Measurements from ENCODE around the gene ABCA4.
"Not testable (repeated sequence)": the region's sequence is repeated elsewhere in the genome, so short reads cannot be mapped to it uniquely, and the experiment has no call there.

The ABCA4 gene

DNA sequence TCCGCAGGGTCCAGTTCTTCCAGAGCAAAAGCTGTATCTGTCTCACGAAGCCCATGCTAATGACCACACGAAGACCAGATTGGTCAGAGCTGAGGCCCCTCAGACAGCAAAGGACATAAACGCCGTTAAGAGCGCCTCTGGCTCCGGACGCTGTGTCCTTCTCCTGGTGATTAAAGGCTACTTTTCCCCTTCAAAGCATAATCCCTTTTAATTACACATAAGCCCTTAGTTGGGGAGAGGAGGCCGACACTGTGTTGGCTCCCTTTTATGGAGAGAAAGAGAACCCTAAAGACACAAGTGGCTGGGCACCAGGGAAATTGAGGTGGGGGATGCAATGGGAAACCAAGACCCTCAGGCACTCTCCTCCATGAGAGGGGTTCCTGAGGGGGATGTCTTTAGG, at the start of gene ABCA4:
Gene ABCA4 (minus strand): TSS at position 158 of the 400 bp plus-strand sequence. CDS start 103 bp downstream, at position 55.
- no peak for DNase-seq (ENCODE audit: low read depth)

DNA sequence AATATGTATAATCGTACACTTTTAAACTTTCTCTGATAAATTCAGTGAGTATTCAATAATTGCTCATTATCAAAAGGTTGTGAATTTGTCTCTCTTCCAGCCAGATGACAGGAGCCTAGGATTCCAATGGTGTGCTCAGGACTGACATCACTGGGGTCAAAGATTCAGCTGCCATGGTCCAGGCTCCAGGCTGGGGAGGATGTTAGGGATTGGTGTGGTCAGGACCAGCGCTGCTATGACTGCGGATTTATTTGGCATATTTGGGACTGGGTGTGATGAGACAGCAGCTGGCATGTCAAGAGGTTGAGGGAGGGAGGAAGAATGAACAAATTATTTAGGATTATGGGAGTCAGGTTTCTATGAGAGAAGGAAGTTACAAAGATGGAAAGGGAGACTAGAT, 48.2 kb upstream of the ABCA4 start:
- DNase-seq (ENCODE audit: low read depth), result no peak

DNA sequence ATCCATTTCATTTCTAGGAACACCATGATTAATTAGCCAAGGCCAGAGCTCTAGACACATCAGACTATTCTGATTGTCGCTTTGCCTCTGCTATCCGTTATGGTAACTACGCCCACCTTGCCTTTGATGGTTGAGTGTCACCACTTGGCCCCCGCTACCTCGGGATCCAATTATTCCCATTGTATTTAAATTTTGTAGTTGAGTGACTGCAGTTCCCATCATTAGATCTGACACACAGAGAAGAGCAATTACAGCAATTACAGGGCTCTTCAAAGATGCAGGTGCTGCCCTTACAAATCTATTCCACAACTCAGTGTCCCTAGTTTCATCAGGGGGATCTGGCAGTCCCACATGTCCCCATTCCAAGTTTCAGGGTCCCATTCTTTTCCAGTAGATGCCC, 44.9 kb upstream of the ABCA4 start:
- DNase-seq (ENCODE audit: low read depth), result no peak

DNA sequence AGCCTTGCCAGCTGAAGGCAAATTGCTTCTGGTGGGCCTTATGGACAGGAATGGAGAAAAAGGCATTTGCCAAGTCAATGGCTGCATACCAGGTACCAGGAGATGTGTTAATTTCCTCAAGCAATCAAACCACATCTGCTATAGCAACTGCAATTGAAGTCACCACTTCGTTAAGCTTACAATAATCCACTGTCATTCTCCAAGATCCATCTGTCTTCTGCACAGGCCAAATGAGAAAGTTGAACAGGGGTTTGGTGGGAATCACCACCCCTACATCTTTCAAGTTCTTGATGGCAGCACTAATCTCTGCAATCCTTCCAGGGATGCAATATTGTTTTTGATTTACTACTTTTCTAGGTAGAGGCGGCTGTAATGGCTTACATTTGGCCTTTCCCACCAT, 43.9 kb upstream of the ABCA4 start:
- not testable (repeated sequence) for DNase-seq (ENCODE audit: low read depth)

DNA sequence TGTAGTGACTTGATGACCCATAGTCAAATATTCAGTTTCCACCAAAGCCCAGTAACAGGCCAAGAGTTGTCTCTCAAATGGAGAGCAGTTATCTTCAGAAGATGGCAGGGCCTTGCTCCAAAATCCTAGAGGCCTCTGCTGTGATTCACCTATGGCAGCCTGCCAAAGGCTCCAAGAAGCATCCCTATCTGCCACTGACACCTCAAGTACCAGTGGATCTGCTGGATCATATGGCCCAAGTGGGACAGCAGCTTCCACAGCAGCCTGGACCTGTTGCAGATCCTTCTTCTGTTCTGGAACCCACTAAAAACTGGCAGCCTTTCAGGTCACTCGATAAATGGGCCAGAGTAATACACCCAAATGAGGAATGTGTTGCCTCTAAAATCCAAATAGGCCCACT, 43.2 kb upstream of the ABCA4 start:
- DNase-seq (ENCODE audit: low read depth), result not testable (repeated sequence)

DNA sequence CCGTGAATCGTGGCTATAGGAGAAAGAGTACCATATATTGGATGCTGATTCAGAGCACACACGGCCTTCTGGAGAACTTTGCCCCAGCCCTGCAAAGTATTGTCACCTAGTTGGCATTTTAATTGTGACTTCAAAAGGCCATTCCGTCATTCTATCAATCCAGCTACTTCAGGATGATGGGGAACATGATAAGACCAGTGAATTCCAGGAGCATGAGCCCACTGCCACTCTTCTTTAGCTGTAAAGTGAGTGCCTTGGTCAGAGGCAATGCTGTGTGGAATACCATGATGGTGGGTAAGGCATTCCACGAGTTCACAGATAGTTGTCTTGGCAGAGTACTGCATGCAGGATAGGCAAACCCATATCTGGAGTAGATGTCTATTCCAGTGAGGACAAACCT, 42.3 kb upstream of the ABCA4 start:
- not testable (repeated sequence) for DNase-seq (ENCODE audit: low read depth)

DNA sequence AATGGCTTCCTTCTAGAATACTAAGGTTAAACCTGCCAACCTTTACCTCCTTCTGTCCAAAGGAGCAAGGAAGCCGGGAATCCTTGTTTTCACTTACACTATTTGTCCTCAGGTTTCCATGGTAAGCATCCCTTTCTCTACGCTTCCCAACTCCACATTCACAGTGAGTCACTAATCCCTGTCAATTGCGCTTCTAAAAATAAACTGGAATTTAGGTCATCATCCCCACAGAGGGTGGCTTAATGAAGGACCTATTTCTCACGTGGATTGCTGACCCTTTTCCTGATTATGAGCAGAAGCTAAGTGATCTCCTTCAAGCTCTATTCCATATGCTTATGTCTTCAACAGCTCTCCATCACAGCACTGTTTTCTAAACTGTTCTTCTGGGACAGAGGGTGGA, 39.9 kb upstream of the ABCA4 start:
- no peak for DNase-seq (ENCODE audit: low read depth)

DNA sequence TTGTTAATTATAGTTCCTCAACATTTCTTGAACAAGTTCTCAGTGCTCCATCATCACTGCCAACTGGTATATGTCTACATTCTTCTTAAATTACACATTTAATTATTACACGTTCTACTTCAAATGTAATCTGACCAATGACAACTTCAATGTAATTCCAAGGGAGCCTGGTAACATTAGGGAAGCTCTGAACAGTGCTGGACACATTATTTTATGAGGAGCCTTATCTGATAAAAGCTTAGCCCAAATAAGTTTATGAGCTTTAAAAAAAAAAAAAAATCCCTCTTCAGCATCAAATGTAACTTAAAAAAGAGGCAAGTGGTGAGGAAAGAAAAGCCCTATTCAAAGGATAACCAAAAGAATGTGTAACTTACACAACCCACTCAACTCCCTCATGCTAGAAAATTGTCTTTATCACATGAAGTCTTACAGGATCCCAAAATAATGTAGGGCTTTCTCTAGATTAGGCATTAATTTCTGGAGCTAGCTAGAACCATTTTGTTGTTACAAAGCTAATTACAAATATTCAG, 35.2 kb upstream of the ABCA4 start:
- DNase-seq (ENCODE audit: low read depth), result no peak

DNA sequence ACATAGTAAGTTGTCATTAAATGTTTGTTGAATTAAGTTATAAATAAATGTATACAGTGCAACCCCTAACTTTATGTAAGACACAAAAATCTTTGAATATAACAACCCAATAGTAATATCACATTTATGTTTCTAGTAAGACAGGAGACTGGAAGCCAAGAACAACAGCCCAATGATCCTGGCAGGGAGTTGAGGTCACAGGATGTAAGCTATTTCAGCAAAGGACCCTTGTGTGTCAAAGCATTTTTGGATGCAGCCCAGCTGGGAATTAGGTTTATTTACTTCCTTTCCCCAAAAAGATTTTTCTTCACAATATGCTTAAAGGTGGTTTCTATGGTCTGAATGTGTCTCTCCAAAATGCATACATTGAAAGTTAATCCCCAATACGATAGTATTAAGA, 34.0 kb upstream of the ABCA4 start:
- no peak for DNase-seq (ENCODE audit: low read depth)

DNA sequence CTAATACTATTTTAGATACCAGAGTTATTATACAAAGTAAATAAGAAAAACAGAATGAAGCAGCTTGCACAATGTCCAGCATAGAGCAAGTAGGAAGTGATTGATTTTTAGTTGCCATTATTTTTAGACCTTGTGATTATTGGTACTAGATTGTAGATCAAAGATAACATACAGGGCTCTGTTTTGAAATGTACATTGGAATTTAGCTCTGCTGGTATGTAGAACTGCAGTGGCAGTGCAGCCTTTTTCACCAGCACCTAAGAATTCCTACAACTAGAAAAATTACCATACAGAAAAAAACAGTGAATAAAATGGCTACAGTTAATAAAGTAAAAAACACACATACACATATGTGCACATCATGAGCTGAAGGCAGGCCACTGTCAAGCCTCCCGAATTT, 32.2 kb upstream of the ABCA4 start:
- no peak for DNase-seq (ENCODE audit: low read depth)

DNA sequence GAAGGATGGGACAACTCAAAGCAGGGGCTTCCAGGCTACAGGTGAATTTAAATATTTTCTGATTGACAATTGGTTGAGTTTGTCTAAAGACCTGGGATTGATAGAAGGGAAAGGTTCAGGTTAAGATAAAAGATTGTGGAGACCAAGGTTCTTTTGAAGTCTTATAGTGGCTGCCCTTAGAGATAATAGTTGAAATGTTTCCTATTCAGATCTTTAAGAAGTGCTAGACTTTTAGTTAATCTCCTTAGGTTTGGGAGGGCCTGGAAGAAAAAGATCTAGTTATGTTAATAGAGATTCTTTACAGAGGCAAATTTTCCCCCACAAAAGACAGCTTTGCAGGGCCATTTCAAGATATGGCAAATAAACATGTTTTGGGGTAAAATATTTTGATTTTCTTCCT, 28.2 kb upstream of the ABCA4 start:
- not testable (repeated sequence) for DNase-seq (ENCODE audit: low read depth)

DNA sequence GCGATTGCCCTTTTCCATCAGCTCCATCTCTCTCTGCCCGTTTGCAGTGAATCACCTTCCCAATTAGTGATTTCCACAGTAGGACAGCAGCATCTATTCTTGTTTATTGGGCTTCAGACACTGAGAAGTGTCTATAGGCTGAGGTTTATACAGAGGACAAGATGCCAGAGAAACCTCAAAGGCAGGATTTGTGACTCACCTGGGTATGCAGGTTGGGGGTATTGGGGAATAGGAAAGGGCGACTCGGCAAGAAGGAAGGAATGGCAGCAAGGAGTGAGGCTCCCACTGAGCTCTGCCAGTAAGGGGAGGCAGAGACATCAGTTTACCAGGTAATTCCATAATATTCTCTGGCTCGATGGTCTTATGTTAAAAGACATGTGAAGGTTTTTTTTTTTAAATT, 25.3 kb upstream of the ABCA4 start:
- no peak for DNase-seq (ENCODE audit: low read depth)

DNA sequence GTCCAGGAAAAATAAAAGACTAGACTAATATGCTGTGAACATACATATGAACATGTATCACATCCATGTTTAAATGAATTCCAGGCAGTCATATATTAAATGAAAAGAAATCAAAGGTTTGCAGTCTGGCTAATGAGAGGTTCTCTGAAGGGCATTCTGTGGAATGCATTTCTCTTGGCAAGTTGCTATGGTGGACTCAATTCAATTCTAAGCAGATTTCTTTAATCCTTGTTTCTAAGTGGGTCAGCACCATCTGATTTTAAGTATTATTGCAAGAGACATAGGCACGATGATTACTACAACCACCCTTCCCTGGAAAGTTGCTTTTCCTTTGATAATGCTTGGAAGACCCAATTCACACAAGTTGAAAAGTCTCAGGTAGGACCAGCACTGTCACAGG, 23.9 kb upstream of the ABCA4 start:
- no peak for DNase-seq (ENCODE audit: low read depth)

DNA sequence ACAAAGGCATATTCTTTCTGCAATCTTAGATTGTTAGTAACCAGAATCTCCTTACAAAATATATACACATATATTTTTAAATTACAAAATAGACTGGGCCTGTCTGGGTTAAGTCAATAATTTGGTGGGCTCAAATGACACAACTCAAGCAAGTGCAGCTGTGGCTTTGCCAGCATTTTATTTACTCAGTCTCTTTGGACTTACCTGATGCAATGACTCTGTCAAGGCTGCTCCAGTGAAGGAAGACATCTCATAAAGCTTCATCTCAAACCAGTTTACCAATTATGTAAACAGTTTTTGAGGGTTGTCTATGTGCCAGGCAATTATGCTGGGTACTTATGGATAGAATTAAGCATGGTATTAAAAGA, 22.8 kb upstream of the ABCA4 start:
- no peak for DNase-seq (ENCODE audit: low read depth)

DNA sequence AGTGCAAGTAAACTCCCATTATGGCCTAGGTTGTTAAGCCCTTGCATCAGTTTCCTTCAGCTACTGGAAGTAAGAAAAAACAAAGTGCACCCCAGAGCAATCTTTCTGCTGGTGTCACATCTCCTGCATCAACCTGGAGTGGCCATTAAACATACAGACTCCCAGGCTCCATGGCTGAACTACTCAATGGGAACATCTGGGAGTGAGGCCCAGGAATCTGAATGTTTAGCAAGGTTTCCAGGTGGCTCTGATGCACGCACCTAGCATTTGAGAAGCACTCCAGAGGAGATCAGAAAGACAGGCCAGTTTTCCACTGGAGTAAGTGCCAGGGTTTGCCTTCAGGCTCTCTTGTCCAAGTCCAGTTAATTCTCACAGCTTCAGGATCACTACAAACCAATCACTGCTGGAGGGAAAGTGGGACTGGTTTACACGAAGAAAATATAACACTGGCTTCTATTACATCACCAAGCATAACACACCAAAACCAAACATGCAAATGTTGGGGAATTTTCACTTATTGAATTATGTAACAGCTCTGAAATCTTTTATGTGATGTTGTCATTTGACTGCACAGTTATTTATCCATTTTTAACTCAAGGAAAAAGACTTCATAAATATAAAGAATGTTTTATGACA, 22.3 kb upstream of the ABCA4 start:
- no peak for DNase-seq (ENCODE audit: low read depth)

DNA sequence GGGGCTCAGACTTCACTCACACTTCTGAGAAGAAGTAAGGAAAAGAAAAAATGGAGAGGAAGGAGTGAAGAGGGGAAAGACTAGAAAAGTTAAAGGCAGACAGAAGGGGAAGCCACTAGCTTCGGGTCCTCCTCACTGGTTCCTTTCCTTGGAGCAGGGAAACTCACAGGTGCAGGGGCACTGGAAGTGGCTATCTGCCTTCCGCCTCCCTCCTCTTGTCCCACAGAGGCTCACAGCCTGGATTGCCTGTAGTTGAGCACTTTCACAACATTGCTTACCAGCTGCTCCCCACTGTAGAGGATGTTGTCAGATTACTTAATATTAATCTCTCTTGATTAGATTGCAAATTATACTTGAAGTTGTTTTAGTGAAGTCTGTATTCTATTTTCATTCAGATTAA, 21.6 kb upstream of the ABCA4 start:
- DNase-seq (ENCODE audit: low read depth), result no peak

DNA sequence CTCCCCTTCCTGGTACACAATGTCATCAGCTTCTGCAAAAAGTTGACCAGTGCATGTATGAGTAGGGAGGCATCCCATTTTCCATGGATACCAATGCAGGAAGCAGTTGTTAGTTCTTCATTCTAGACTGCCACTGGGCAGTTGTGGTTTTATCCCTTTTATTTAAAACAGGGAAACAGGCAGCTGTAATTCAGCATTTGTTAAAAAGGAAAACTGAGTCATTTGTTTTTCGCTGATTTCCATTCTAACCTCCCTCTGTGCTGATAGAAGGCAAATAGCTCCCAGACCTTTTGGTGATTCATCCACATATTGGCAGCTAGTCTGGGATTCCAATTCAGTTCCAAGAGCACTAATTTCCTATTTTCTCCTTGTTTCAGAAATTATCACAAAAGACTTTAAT, 21.1 kb upstream of the ABCA4 start:
- no peak for DNase-seq (ENCODE audit: low read depth)

DNA sequence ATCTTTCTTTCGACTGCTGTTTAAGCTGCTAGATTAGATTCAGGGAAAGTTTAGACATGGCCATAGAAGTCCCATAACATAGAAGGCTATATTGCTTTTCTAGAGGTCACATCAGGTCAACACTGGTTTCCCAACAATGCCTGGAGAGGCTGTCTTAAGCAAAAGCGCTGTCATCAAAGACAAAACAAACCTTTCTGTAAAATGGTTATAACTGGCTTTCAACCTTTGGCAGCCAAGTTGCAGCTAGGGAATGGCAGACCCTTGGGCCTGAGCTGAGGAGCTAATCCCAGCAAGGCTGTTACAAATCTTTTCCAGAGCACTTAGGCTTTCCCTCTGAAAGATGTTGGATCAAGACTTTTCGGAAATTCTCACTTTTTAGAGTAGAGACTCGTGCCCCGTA, 11.2 kb upstream of the ABCA4 start:
- no peak for DNase-seq (ENCODE audit: low read depth)

DNA sequence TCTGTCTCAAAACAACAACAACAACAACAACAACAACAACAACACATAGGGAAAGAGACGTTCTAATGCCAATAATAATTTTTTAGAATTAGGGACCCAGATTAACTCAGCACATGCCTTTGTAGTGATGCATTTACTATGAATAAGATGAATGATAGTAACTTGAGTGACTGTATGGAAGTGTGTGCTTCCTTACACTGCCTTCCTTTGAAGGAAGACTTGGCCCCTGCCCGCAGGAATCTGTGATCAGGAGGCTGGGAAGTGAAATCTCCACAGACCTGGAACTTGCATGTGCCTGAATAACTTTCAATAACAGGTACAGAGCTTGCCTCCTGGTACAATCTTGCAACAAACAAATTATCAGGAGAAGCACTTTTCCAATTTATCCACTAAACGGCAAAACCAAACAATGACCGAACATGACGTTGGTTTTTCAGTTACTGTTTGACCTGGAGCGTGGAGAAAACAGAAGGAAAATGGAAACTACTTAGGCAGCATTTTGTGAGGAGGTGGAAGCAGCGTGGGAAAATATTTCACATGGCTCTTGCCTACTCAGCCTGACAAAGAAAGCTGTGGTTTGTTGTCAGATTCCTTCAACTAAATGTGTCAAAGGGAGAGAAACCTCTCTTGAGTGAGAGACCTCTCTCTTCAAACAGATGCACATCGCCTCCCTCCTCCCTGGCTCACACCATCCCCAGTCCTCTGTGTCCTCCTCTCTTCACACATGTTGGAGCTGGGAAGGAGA, 10.1 kb upstream of the ABCA4 start:
- no peak for DNase-seq (ENCODE audit: low read depth)

DNA sequence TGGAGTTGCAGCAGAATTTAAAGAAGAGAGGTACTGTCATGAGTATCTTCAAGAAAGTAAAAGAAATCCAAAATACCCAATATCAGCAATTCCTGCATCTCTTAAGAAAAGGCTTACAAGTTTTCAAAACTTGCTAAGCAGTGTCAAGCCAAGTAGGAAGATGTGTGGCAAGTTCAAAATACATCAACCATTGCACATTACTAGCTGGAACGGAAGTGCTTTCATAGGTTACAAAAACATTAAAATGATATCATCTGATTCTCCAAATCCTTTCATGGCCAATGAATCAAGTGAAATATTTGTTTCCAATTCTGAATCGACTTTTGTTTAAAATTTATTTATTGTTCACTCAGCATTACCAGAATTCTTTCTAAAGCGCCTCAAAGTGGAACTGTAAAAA, 5.7 kb upstream of the ABCA4 start:
- DNase-seq (ENCODE audit: low read depth), result no peak

DNA sequence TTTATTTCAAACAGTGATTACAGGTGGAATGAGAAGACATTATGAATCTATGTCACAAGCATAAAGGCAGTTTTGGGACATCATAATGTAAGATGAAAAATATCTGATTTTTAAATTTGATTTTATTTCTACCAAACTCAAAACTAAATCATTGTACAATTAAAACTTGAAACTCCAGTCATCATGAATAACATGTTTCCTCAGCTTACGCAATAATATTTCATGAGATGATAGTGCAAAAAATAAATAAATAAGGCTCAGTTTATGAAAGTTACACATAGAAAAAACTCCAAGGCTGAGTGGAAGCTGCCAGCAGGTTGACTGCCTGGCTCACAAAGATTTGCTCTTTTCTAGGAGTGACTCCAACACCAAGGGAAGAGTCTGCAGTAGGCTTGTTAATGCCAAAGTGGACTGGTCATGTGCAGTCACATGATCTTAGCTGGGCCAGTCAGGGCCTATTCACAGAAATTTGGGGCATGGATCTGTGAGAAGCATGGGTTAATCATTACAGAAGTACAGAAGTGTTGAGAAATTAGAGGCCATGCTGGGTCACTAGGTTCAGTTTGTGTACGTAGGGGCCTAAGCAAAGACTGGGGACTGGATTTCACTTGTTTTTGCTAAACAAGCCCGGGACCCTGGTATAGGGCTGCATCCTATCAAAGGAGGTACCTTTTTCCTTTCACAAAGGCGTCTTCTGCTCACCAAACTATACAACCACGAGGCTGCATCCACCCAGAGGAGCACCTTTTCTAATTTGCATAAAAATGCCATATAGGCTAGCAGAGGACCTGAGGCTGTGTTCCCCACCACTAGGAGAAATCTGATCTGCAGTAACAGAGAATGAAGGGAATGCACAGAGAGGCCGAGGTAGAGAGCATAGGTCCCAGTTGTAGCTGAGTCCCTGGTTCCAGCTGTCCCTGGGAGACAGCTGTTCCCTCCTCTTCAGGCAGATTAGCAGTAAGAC, 4.9 kb upstream of the ABCA4 start:
- no peak for DNase-seq (ENCODE audit: low read depth)

DNA sequence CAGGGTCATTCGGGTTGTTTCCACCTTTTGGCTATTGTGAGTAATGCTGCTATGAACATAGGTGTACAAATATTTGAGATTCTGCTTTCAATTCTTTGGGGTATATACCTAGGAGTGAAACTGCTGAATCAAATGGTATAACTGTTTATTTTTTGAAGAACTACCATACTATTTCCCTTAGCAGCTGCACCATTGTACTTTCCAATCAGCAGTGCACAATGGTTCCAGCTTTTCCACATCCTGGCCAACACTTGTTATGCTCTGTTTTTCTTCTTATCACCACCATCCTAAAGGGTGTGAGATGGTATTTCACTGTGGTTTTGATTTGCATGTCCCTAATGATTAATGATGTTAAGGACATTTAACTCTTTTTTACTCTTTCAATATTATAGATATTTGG, 3.6 kb upstream of the ABCA4 start:
- DNase-seq (ENCODE audit: low read depth), result no peak
